ENCODE results near the gene GPC3. TPM values are rescaled to one million over a fixed set of nuclear protein-coding genes. Genes with fewer than 3 reads are reported as not detected.

Gene GPC3
- total and polyA plus RNA-seq, 8 donors: 0.46 to 137 (median 4.4) TPM

DNA sequence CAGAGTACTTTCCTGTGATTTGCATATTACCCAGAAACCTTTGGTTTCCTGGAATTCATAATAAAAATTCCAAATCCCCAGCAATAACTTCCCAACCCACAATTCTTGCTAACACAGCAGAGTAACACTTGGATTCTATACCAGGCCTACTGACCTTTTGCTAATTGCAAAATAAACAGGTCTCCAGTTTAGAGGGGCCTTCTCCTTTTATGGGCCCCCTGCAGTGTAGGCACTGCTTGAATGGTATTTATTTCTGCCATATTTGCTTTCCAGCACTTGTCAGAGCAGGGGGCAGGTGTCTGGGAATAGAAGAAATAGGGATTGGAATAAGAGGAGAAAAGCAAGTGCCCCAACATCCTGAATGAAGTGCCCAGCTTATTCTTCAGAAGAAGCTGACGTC, 25.3 kb upstream of the GPC3 start:
- no peak overlapping the region for H3K27ac ChIP-seq
- DNase-seq: no peak
- intact Hi-C loops (cut with DNase I; ENCODE audit: low total_unique reads): no loop called here
- no peaks in the 10 kb centered on the region for H3K36me3 ChIP-seq
- H3K4me3 ChIP-seq: no peak overlapping the region
- H3K9me3 ChIP-seq: no peaks in the 10 kb centered on the region
- 46 to 86% (median 81%) methylated on average over 1 of the region's 1 CpG for WGBS, 5 donors
- H3K4me1 ChIP-seq: no peaks in the 10 kb centered on the region
- H3K27me3 ChIP-seq: peaks cover 0 to 4% (median 0%) of the 10 kb centered on the region in 3 donors
- no peak for TF ChIP-seq CTCF (IDR thresholded peaks at IDR 0.05)
- no peak for TF ChIP-seq POLR2A (IDR thresholded peaks at IDR 0.05)
- no peak for TF ChIP-seq EP300 (IDR thresholded peaks at IDR 0.05)
- no peak for TF ChIP-seq POLR2AphosphoS5 (IDR thresholded peaks at IDR 0.05)

DNA sequence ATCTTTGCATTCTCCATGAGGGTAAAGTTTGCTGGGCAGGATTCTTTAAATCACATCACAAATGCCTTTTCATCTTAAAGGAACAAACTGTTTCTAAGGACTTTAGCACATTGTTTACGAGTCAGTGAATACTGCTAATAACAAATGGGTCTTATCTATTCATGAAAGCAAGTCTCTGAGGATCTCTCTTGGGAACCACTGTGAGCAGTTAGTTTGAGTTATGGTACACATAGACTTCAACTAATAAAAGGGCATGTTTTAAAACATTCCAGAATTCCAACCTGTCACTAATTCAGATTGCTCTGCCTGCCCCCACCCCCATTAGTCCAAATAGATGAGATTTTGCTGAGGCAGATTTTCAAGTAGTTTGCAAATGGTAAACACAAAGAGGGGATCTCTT, 22.3 kb upstream of the GPC3 start:
- H3K4me3 ChIP-seq: no peak overlapping the region
- no peaks in the 10 kb centered on the region for H3K9me3 ChIP-seq
- no peak for DNase-seq
- WGBS, 5 donors: 67 to 100% (median 85%) methylated on average over 1 of the region's 1 CpG
- intact Hi-C loops (cut with DNase I; ENCODE audit: low total_unique reads): no loop called here
- H3K36me3 ChIP-seq: no peaks in the 10 kb centered on the region
- H3K27me3 ChIP-seq: peaks cover 0 to 6% (median under 1%) of the 10 kb centered on the region in 3 donors
- no peak overlapping the region for H3K27ac ChIP-seq
- no peak for TF ChIP-seq POLR2AphosphoS5 (IDR thresholded peaks at IDR 0.05)
- no peak for TF ChIP-seq POLR2A (IDR thresholded peaks at IDR 0.05)
- TF ChIP-seq EP300 (IDR thresholded peaks at IDR 0.05): no peak
- no peak for TF ChIP-seq CTCF (IDR thresholded peaks at IDR 0.05)
- no peaks in the 10 kb centered on the region for H3K4me1 ChIP-seq

- TF ChIP-seq POLR2A (IDR thresholded peaks at IDR 0.05): no peak
- no peak for TF ChIP-seq EP300 (IDR thresholded peaks at IDR 0.05)
- TF ChIP-seq POLR2AphosphoS5 (IDR thresholded peaks at IDR 0.05): no peak
- no peak for TF ChIP-seq CTCF (IDR thresholded peaks at IDR 0.05)
- 54 to 75% (median 67%) methylated on average over 2 of the region's 2 CpGs for WGBS, 5 donors
- DNase-seq: no peak
- Histone ChIP-seq H3K27me3 (peaks cover 0 to 6% (median 0%) of the 10 kb centered on the region in 3 donors), H3K4me3 (no peak overlapping the region), H3K36me3 (no peaks in the 10 kb centered on the region), H3K4me1 (no peaks in the 10 kb centered on the region), H3K27ac (no peak overlapping the region), H3K9me3 (no peaks in the 10 kb centered on the region)
- intact Hi-C loops (cut with DNase I; ENCODE audit: low total_unique reads): no loop called here
These were observed 21.2 kb upstream of the GPC3 start for GRCh38 chrX:134006484-134007161.

GRCh38 chrX:134004084-134004483, 18.7 kb upstream of the GPC3 start:
- Histone ChIP-seq H3K4me1 (no peaks in the 10 kb centered on the region), H3K36me3 (no peaks in the 10 kb centered on the region), H3K27me3 (peaks cover 0 to 6% (median 0%) of the 10 kb centered on the region in 3 donors), H3K27ac (no peak overlapping the region), H3K9me3 (no peaks in the 10 kb centered on the region), H3K4me3 (no peak overlapping the region)
- intact Hi-C loops (cut with DNase I; ENCODE audit: low total_unique reads): no loop called here
- TF ChIP-seq POLR2A (IDR thresholded peaks at IDR 0.05): no peak
- no peak for TF ChIP-seq EP300 (IDR thresholded peaks at IDR 0.05)
- no peak for TF ChIP-seq POLR2AphosphoS5 (IDR thresholded peaks at IDR 0.05)
- no peak for DNase-seq
- 56 to 63% (median 58%) methylated on average over 2 of the region's 2 CpGs for WGBS, 5 donors

Data from stomach (tissue), 9 donors.